Loucy (cell line): ENCODE results near the gene ACADVL.
A peak's percentile ranks its signal among the peaks of the same experiment; 100 is the strongest.

Experiments used
- EZH2phosphoT487 ChIP-seq: fragments of 200-600 bp; IDR thresholded peaks from 2 replicates; pipeline ENCODE4 v1.6.1; 2018; ENCODE audit warnings: antibody characterized with exemption, mild to moderate bottlenecking, moderate library complexity, borderline replicate concordance
- TF ChIP-seq, protein P1 (sequence below): fragments of 200-600 bp; sonication (generic); conservative IDR thresholded peaks from 2 replicates; pipeline ENCODE4 v1.5.1; 2014; ENCODE audit warnings: mild to moderate bottlenecking, antibody characterized with exemption, low read length

DNA sequence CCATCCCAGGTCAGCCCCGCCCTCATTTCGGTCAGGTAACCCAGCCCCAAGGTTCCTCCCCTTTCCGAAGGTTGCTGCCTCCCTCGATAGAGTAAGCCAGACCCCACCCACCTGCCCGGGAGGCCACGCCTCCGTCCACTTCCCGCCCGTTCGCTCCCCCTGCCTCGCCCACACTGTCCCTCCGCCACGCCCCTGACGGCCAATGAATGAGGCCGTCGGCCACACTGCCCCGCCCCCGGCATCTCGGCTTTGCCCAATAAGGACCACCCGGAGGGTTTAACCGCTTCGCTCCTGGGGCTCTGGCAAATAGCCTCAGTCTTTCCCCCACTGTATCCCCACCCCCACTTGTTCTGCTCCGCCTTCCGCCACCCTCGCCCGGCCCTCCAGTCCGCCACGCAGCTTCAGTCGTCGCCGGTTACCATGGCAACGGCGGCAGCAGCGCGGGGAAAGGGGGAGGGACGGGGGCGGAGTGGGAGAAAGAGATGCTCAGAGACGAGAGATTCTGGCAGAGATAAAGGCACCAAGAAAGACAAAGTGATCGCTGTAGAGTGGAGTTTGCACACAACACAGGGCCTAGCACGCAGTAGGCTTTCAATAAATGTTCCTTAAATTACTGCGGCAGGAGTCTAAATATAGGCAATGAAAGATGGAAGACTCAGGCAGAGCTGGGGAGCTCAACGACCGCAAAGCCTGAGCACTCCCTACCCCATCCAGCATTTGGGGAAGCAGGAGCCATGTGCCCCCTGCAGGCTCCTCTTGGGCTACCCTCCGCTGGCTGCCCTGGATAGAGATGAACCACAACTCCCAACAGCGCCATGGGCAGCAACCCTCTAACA, 5.2 kb upstream of the ACADVL start:
- TF ChIP-seq, protein P1, sequence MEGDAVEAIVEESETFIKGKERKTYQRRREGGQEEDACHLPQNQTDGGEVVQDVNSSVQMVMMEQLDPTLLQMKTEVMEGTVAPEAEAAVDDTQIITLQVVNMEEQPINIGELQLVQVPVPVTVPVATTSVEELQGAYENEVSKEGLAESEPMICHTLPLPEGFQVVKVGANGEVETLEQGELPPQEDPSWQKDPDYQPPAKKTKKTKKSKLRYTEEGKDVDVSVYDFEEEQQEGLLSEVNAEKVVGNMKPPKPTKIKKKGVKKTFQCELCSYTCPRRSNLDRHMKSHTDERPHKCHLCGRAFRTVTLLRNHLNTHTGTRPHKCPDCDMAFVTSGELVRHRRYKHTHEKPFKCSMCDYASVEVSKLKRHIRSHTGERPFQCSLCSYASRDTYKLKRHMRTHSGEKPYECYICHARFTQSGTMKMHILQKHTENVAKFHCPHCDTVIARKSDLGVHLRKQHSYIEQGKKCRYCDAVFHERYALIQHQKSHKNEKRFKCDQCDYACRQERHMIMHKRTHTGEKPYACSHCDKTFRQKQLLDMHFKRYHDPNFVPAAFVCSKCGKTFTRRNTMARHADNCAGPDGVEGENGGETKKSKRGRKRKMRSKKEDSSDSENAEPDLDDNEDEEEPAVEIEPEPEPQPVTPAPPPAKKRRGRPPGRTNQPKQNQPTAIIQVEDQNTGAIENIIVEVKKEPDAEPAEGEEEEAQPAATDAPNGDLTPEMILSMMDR, result peak; percentile 67
- TF ChIP-seq EZH2phosphoT487, result no peak
